Measurements from ENCODE around the gene PCGF2. TPM values are rescaled to one million over a fixed set of nuclear protein-coding genes. Genes with fewer than 3 reads are reported as not detected.
A peak's percentile ranks its signal among the peaks of the same experiment; 100 is the strongest.

Gene PCGF2
- total RNA-seq, 4 donors from 2014 or later, result 5.3 to 15.2 (median 7.0) TPM

- no peak overlapping the region for H3K4me3 ChIP-seq
- DNase-seq (ENCODE audit: low spot score in 2 of 2), result no peak
- peaks cover 50% of the 10 kb centered on the region for H3K36me3 ChIP-seq
- H3K27me3 ChIP-seq, result no peaks in the 10 kb centered on the region
- no peak overlapping the region for H3K27ac ChIP-seq
- H3K4me1 ChIP-seq, result peaks cover 39% of the 10 kb centered on the region
- WGBS, result 89% methylated on average over 14 of the region's 14 CpGs
- H3K9me3 ChIP-seq, result no peaks in the 10 kb centered on the region
- TF ChIP-seq EP300 (IDR thresholded peaks at IDR 0.05) (no peak), POLR2AphosphoS5 (IDR thresholded peaks at IDR 0.05) (no peak), POLR2A (IDR thresholded peaks at IDR 0.05) (no peak), CTCF (IDR thresholded peaks at IDR 0.05) (no peak)
Observed at GRCh38 chr17:38738007-38738662, 10.0 kb downstream of the PCGF2 start.

- no peak for DNase-seq (ENCODE audit: low spot score in 2 of 2)
- peaks cover 44% of the 10 kb centered on the region for H3K4me1 ChIP-seq
- TF ChIP-seq CTCF (IDR thresholded peaks at IDR 0.05) (peak; percentile 72 to 93), EP300 (IDR thresholded peaks at IDR 0.05) (no peak)
- no peaks in the 10 kb centered on the region for H3K9me3 ChIP-seq
- H3K27ac ChIP-seq, result no peak overlapping the region
- no peaks in the 10 kb centered on the region for H3K27me3 ChIP-seq
- WGBS, result 46% methylated on average over 23 of the region's 23 CpGs
- H3K36me3 ChIP-seq, result peaks cover 52% of the 10 kb centered on the region
- H3K4me3 ChIP-seq, result no peak overlapping the region
Observed at GRCh38 chr17:38735161-38735997, 12.8 kb downstream of the PCGF2 start.

- peaks cover 44% of the 10 kb centered on the region for H3K36me3 ChIP-seq
- 67% methylated on average over 14 of the region's 15 CpGs for WGBS
- H3K27ac ChIP-seq, result no peak overlapping the region
Observed at GRCh38 chr17:38733982-38734973, 13.9 kb downstream of the PCGF2 start.

GRCh38 chr17:38733282-38733981 lies 14.7 kb downstream of the PCGF2 start:
- peaks cover 36% of the 10 kb centered on the region for H3K36me3 ChIP-seq
- H3K4me3 ChIP-seq, result no peak overlapping the region
- no peak overlapping the region for H3K27ac ChIP-seq
- H3K27me3 ChIP-seq, result no peaks in the 10 kb centered on the region
- TF ChIP-seq POLR2AphosphoS5 (IDR thresholded peaks at IDR 0.05) (no peak), EP300 (IDR thresholded peaks at IDR 0.05) (no peak), POLR2A (IDR thresholded peaks at IDR 0.05) (no peak), CTCF (IDR thresholded peaks at IDR 0.05) (no peak)
- peaks cover 59% of the 10 kb centered on the region for H3K4me1 ChIP-seq
- DNase-seq (ENCODE audit: low spot score in 2 of 2), result no peak
- H3K9me3 ChIP-seq, result no peaks in the 10 kb centered on the region
- WGBS, result 84% methylated on average over 9 of the region's 9 CpGs

More at GRCh38 chr17:38733982-38734973, 13.9 kb downstream of the PCGF2 start:
- TF ChIP-seq POLR2AphosphoS5 (IDR thresholded peaks at IDR 0.05) (no peak), POLR2A (IDR thresholded peaks at IDR 0.05) (no peak), CTCF (IDR thresholded peaks at IDR 0.05) (no peak), EP300 (IDR thresholded peaks at IDR 0.05) (no peak)
- Histone ChIP-seq H3K27me3 (no peaks in the 10 kb centered on the region), H3K4me1 (peaks cover 50% of the 10 kb centered on the region), H3K4me3 (no peak overlapping the region), H3K9me3 (no peaks in the 10 kb centered on the region)
- DNase-seq (ENCODE audit: low spot score in 2 of 2), result no peak

Measured in suprapubic skin (tissue), 4 donors.